Gastrocnemius medialis (tissue), 4 donors: ENCODE data around the gene PRICKLE1.

Experiments
- POLR2A ChIP-seq, 2 donors: fragments of 450-650 bp; IDR thresholded peaks; one replicate each; pipeline ENCODE4 v1.6.1; 2017; ENCODE audit warnings: antibody characterized with exemption in 2 of 2, mild to moderate bottlenecking in 2 of 2, moderate library complexity in 2 of 2
- TF ChIP-seq, protein P1 (sequence below), 5 experiments: fragments of 450-650 bp in 3 of 5; fragments of 200-600 bp in 2 of 5; sonication (generic) in 2 of 5; IDR thresholded peaks in 4 of 5; conservative IDR thresholded peaks in 1 of 5; 1 replicate in 4 of 5; 2 replicates in 1 of 5; pipeline ENCODE4 v1.5.1; 2016 to 2019; ENCODE audit warnings: antibody characterized with exemption in 5 of 5, mild to moderate bottlenecking in 3 of 5, moderate library complexity in 3 of 5

DNA sequence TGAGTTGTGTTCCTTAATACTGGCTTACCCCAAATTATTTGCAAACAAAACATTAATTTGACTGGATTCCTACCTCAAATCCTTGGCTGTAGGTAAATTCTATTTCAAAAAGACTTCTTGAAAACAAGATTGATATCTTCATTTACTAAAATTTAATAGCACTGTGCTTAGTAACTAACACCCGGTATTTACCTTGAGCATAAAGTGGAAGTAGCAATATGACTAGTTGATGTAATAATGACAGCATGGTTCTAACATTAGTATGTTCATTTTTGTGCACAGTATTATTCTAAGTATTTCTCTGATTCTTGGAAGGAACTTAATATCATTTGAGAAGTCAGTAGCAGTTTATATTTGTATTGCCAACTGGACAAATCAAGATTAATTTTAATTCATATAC, 166.8 kb downstream of the PRICKLE1 start:
- no peak for TF ChIP-seq POLR2A (IDR thresholded peaks at IDR 0.05)
- TF ChIP-seq, protein P1, sequence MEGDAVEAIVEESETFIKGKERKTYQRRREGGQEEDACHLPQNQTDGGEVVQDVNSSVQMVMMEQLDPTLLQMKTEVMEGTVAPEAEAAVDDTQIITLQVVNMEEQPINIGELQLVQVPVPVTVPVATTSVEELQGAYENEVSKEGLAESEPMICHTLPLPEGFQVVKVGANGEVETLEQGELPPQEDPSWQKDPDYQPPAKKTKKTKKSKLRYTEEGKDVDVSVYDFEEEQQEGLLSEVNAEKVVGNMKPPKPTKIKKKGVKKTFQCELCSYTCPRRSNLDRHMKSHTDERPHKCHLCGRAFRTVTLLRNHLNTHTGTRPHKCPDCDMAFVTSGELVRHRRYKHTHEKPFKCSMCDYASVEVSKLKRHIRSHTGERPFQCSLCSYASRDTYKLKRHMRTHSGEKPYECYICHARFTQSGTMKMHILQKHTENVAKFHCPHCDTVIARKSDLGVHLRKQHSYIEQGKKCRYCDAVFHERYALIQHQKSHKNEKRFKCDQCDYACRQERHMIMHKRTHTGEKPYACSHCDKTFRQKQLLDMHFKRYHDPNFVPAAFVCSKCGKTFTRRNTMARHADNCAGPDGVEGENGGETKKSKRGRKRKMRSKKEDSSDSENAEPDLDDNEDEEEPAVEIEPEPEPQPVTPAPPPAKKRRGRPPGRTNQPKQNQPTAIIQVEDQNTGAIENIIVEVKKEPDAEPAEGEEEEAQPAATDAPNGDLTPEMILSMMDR (IDR thresholded peaks at IDR 0.05 in 4 of 5, conservative IDR thresholded peaks at IDR 0.05 in 1 of 5) = no peak
